ENCODE data around the gene SLC5A3.

Gene SLC5A3

GRCh38 chr21:34113842-34114241 lies 40.5 kb downstream of the SLC5A3 start:
- TF ChIP-seq RAD21 (IDR thresholded peaks at IDR 0.05; ENCODE audit: low read depth) (no peak), EP300 (IDR thresholded peaks at IDR 0.05; ENCODE audit: borderline replicate concordance) (no peak), TEAD4 (IDR thresholded peaks at IDR 0.05) (no peak), REST (IDR thresholded peaks at IDR 0.05; ENCODE audit: low read depth) (no peak), MAX (IDR thresholded peaks at IDR 0.05) (no peak), EGR1 (IDR thresholded peaks at IDR 0.05) (no peak), ZBTB7A (IDR thresholded peaks at IDR 0.05; ENCODE audit: low read depth) (no peak), FOXM1 (IDR thresholded peaks at IDR 0.05; ENCODE audit: borderline replicate concordance, low read depth) (no peak), YY1 (IDR thresholded peaks at IDR 0.05; ENCODE audit: low read depth) (no peak), TAF1 (IDR thresholded peaks at IDR 0.05; ENCODE audit: low read depth) (no peak), CEBPB (IDR thresholded peaks at IDR 0.05) (no peak)

- TF ChIP-seq TAF1 (IDR thresholded peaks at IDR 0.05; ENCODE audit: low read depth): no peak
- TF ChIP-seq TCF12 (IDR thresholded peaks at IDR 0.05; ENCODE audit: low read depth): no peak
- TF ChIP-seq EP300 (IDR thresholded peaks at IDR 0.05; ENCODE audit: borderline replicate concordance): no peak
- TF ChIP-seq ZBTB7A (IDR thresholded peaks at IDR 0.05; ENCODE audit: low read depth): no peak
- no peak for TF ChIP-seq USF1 (IDR thresholded peaks at IDR 0.05)
- no peak for TF ChIP-seq REST (IDR thresholded peaks at IDR 0.05; ENCODE audit: low read depth)
- TF ChIP-seq FOXM1 (IDR thresholded peaks at IDR 0.05; ENCODE audit: borderline replicate concordance, low read depth): no peak
Observed at GRCh38 chr21:34115160-34115559, 41.8 kb downstream of the SLC5A3 start.

GRCh38 chr21:34116569-34116968 lies 43.2 kb downstream of the SLC5A3 start:
- TF ChIP-seq RAD21 (IDR thresholded peaks at IDR 0.05; ENCODE audit: low read depth): no peak

- TF ChIP-seq USF1 (IDR thresholded peaks at IDR 0.05) (no peak), ZBTB7A (IDR thresholded peaks at IDR 0.05; ENCODE audit: low read depth) (no peak), RAD21 (IDR thresholded peaks at IDR 0.05; ENCODE audit: low read depth) (no peak), REST (IDR thresholded peaks at IDR 0.05; ENCODE audit: low read depth) (no peak), NFIC (IDR thresholded peaks at IDR 0.05) (no peak), EP300 (IDR thresholded peaks at IDR 0.05; ENCODE audit: borderline replicate concordance) (no peak), EGR1 (IDR thresholded peaks at IDR 0.05) (no peak), CREB1 (IDR thresholded peaks at IDR 0.05; ENCODE audit: low read depth) (no peak), TCF12 (IDR thresholded peaks at IDR 0.05; ENCODE audit: low read depth) (no peak), YY1 (IDR thresholded peaks at IDR 0.05; ENCODE audit: low read depth) (no peak), CEBPB (IDR thresholded peaks at IDR 0.05) (no peak), MAX (IDR thresholded peaks at IDR 0.05) (no peak), FOXM1 (IDR thresholded peaks at IDR 0.05; ENCODE audit: borderline replicate concordance, low read depth) (no peak), TEAD4 (IDR thresholded peaks at IDR 0.05) (no peak), TAF1 (IDR thresholded peaks at IDR 0.05; ENCODE audit: low read depth) (no peak)
Observed at GRCh38 chr21:34120867-34121266, 47.5 kb downstream of the SLC5A3 start.

GRCh38 chr21:34122047-34122446 lies 48.7 kb downstream of the SLC5A3 start:
- TF ChIP-seq EP300 (IDR thresholded peaks at IDR 0.05; ENCODE audit: borderline replicate concordance): no peak
- no peak for TF ChIP-seq REST (IDR thresholded peaks at IDR 0.05; ENCODE audit: low read depth)
- no peak for TF ChIP-seq TEAD4 (IDR thresholded peaks at IDR 0.05)
- no peak for TF ChIP-seq NFIC (IDR thresholded peaks at IDR 0.05)
- TF ChIP-seq FOXM1 (IDR thresholded peaks at IDR 0.05; ENCODE audit: borderline replicate concordance, low read depth): no peak
- no peak for TF ChIP-seq CREB1 (IDR thresholded peaks at IDR 0.05; ENCODE audit: low read depth)
- TF ChIP-seq TCF12 (IDR thresholded peaks at IDR 0.05; ENCODE audit: low read depth): no peak
- TF ChIP-seq EGR1 (IDR thresholded peaks at IDR 0.05): no peak
- no peak for TF ChIP-seq TAF1 (IDR thresholded peaks at IDR 0.05; ENCODE audit: low read depth)
- TF ChIP-seq RAD21 (IDR thresholded peaks at IDR 0.05; ENCODE audit: low read depth): no peak
- no peak for TF ChIP-seq ZBTB7A (IDR thresholded peaks at IDR 0.05; ENCODE audit: low read depth)
- no peak for TF ChIP-seq CEBPB (IDR thresholded peaks at IDR 0.05)
- no peak for TF ChIP-seq MAX (IDR thresholded peaks at IDR 0.05)
- no peak for TF ChIP-seq USF1 (IDR thresholded peaks at IDR 0.05)
- TF ChIP-seq YY1 (IDR thresholded peaks at IDR 0.05; ENCODE audit: low read depth): no peak
